CD4-positive, alpha-beta T cell treated with Interleukin-2 at 100 ng/mL for 4 hours (primary cell): Measurements from ENCODE around the gene CMYA5.
"Not testable (repeated sequence)": the region's sequence is repeated elsewhere in the genome, so short reads cannot be mapped to it uniquely, and the experiment has no call there.

Source experiments
- DNase-seq: peaks from one replicate; pipeline ENCODE4 v3.0.0-alpha.2; 2020; ENCODE audit warnings: low spot score

The CMYA5 gene

GRCh38 chr5:79703381-79703645, 13.7 kb downstream of the CMYA5 start:
- no peak for DNase-seq

DNA sequence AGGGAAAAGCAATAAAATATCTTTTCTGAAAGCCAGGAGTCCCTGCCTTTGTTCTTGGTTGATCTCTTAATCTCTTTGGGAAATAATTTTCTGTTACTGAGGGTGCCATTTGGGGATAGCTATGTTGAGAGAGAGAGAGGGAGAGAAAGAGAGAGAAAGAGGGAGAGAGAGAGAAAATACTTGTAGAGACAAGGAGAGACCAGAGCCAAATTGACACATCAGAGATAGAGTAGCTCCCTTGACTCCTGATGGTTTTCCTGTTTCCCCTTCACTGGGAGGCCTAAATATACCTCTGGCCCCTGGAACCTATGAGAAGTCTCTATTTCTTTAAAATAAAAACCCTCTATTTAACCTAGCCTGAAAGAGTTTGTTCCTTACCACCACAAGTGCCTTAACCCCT, 14.9 kb downstream of the CMYA5 start:
- no peak for DNase-seq

GRCh38 chr5:79705632-79706031, 16.0 kb downstream of the CMYA5 start:
- DNase-seq, result no peak

DNA sequence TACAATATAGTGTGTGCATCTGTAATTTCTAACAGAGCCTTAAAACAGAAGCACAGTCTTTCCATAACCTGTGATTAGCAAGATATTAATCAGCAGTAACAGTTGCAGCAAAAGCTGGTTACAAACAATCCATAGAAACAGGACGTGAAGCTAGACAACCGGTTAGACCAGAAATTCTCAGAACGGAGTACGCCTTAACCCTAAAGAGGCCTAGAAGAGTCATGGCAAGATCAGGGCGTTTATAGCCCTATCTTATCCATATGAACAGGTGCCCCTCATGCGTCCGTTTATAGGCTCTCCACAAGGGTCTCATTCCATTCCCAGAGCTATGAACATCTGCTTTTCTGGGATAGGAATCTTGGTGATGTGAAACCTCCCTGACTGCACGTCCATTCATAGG, 16.7 kb downstream of the CMYA5 start:
- DNase-seq, result not testable (repeated sequence)

DNA sequence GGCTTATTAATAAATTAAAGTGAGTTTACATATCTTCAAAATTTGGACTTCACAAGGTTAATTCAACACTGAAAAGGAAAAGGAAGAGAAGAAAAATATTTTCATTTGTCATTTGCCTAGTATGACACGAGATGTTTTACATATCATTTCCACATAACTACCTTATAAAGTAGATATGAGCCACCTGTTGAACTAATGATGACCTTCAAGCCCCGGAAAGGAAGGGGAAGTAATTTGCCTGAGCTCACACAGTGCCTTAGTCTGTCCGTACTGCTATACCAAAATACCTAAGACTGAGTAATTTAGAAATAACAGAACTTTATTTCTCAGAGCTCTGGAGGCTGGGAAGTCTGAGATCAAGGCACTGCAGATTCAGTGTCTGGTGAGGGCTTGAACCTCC, 17.9 kb downstream of the CMYA5 start:
- DNase-seq, result no peak

DNA sequence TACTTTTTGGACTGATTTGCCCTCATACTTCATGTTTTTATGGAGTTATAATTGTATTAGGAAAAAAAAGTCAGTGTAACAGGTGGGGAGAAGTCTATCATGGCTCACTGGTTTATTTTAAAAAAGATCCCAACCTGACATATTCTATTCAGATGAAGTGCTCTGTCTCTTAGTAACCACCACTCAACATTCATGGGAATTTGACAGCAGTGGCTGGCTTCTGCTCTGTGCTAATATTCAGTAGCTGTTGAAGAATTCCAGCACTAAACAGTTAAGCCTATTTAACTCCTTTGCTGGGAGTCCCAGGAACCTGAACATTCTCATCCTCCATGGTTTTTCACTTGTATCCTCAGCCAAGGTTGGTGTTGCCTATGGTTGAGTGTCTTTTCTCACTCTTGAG, 23.1 kb downstream of the CMYA5 start:
- no peak for DNase-seq

DNA sequence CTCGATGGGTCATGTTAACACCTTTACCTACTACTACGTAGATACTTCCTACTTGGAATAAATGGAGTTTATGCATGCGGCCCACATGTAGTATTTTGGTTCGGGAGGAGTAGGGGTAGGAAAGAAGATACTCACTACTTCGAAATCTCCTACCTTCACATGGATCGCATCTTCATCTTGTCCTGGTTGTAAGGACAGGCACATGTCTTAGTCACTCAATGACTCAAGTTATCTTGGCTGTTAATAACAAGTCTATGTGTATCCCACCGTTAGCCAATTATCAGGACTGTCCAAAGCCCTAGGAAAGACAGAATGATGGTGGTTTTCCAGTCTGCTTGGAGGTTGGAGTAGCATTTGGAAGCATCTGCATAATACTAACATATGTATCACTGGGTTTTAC, 24.1 kb downstream of the CMYA5 start:
- no peak for DNase-seq

DNA sequence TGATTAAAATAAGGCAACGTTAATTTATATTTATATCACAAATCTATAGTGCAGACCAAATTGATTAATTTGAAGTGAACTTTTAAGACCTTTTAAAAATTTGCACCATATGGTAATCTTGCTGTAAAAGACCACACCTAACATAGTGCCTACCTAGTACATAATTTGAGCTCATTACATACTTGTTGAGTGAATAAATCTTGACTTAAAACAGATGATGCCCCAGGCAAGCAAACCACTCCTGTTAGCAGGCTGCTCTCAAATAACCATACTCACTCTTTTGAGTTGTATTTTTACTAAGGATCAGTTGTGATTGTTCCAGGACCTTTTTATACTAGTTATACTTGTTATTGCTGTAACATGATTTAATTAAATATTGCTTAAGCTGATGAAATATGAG, 27.2 kb downstream of the CMYA5 start:
- no peak for DNase-seq

- no peak for DNase-seq
These were observed 30.5 kb downstream of the CMYA5 start for GRCh38 chr5:79720096-79720495.

- no peak for DNase-seq
These were observed 38.1 kb downstream of the CMYA5 start for GRCh38 chr5:79727451-79728355.

- DNase-seq, result no peak
These were observed 38.8 kb downstream of the CMYA5 start for GRCh38 chr5:79728396-79728795.

GRCh38 chr5:79729679-79730078, 40.0 kb downstream of the CMYA5 start:
- DNase-seq, result no peak

DNA sequence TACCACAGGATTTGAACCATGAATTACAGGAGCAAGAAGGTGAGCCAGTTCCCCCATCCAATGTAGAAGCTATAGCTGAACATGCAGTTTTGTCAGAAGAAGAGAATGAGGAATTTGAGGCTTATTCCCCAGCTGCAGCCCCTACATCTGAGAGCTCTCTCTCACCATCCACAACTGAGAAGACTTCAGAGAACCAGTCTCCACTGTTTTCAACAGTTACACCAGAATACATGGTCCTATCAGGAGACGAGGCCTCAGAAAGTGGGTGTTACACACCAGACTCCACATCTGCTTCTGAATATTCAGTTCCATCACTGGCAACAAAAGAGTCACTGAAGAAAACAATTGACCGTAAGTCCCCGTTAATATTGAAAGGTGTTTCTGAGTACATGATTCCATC, 40.9 kb downstream of the CMYA5 start:
- no peak for DNase-seq

DNA sequence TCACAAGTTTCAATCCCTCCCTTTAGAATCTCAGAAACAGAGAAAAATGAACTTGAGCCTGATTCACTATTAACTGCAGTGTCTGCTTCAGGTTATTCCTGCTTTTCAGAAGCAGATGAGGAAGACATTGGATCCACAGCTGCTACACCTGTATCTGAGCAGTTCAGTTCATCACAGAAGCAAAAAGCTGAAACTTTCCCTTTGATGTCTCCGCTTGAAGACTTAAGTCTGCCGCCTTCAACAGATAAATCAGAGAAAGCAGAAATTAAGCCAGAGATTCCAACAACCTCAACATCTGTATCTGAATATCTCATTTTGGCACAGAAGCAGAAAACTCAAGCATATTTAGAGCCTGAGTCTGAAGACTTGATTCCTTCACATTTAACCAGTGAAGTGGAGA, 42.1 kb downstream of the CMYA5 start:
- no peak for DNase-seq

- no peak for DNase-seq
These were observed 47.2 kb downstream of the CMYA5 start for GRCh38 chr5:79736528-79737514.

DNA sequence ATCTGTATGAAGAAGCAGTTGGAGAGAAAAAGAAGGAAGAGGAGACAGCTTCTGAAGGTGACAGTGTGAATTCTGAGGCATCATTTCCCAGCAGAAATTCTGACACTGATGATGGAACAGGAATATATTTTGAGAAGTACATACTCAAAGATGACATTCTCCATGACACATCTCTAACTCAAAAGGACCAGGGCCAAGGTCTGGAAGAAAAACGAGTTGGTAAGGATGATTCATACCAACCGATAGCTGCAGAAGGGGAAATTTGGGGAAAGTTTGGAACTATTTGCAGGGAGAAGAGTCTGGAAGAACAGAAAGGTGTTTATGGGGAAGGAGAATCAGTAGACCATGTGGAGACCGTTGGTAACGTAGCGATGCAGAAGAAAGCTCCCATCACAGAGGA, 48.7 kb downstream of the CMYA5 start:
- no peak for DNase-seq

DNA sequence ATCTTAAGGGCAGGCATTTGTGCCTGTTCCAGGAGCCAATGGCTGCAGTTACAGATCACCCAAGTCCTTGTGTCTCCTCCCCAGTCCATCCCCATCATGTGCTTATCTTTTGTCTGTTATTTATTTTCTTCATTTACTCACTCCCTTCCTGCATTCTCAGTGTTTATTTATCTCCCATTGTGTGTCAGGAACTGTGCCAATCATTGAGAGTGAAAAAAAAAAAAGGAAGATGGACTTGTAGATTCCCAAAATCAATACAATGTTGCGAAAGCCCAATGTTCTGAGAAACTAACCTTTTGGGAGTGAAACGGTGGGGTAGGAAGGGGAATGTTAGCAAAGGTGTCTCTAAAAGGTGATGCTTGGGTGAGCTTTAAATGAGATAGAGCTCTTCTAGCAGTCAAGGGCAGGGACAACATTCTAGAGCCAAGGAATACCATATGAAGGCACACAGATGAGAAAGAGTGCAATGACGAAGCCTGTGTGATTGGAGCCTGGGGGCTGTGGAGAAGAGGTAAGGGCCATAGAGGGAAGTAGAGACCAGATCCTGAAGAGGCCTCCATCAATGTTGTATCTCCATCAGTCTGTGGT, 53.0 kb downstream of the CMYA5 start:
- no peak for DNase-seq

DNA sequence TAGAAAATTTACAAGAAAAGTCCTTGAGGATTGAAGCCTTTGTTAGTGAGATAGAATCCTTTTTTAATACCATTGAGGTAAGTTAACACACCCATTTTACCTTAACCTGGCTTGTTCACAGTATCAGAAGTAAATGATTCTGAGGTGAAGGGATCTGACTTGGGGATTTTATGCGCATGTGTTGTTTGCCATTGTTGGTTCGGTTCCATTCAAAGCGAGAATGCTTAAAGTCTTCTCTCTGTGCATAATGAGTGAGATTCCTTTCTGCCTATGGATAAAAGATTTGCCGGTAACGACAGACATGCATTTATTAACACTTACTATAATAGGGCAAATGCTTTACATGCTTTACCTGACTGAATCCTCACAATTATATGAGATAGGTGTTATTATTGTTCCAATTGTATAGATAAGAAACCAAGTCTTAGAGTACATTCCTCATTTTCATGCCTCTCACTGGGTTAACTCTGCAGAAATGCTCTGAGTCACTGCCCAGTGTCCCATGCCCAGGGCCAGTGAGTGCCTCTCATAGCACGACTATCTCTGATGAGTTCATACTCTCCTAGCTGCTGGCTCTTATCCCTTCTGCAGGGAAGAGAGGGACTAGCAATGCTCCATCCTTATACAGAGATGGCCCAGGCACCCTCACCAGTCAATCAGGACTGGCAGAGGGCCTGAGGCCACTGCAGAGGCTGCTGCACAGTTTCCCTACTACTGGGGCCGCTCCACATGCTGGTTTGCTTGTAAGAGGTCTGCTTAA, 54.4 kb downstream of the CMYA5 start:
- no peak for DNase-seq

DNA sequence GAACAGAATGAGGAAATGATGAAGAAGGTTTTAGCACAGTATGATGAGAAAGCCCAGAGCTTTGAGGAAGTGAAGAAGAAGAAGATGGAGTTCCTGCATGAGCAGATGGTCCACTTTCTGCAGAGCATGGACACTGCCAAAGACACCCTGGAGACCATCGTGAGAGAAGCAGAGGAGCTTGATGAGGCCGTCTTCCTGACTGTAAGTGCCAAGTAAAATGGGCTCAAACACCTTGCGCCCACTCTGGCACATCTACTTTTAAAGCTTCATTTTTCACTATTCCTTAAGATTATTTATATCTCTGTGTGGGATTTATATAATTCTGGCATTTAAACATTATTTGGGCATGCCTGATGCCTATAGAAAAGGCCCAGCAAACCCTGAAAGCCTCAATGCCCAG, 55.6 kb downstream of the CMYA5 start:
- no peak for DNase-seq

GRCh38 chr5:79746642-79747569, 57.3 kb downstream of the CMYA5 start:
- no peak for DNase-seq
